ENCODE data around the gene ADAMTSL1. TPM values are rescaled to one million over a fixed set of nuclear protein-coding genes. Genes with fewer than 3 reads are reported as not detected.

Gene ADAMTSL1
- total and polyA plus RNA-seq, 2 donors from 2014 or later, result 3.0 to 27.3 TPM

DNA sequence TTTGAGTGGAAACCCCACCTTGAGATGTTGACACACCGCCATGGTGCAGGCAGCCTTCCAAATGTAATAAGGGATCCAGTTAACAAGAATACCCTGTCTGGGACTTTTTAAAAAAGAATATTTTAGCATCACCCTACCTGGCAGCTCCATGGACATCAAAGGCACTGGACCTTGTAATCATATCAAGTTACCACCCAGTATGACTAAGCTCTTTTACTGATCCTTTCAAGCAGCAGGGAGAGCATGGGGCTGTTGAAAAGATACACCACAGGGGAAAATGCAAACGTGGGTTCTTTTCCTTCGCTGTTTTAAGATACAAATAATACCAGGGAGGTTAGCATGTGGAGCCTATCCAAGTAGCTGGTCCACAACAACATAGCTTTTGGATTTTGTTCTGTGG lies 347.8 kb downstream of the ADAMTSL1 start:
- Histone ChIP-seq H3K27me3 (ENCODE audit: control insufficient read depth, insufficient read depth, low read length) (no peaks in the 10 kb centered on the region), H3K27ac (ENCODE audit: low read depth in 2 of 2, low read length in 2 of 2) (no peak overlapping the region), H3K4me3 (ENCODE audit: low read length in 3 of 3) (no peak overlapping the region), H3K36me3 (ENCODE audit: control insufficient read depth in 2 of 3, insufficient read depth in 3 of 3, low read length in 3 of 3) (no peaks in the 10 kb centered on the region), H3K9me3 (ENCODE audit: control insufficient read depth in 2 of 3, insufficient read depth in 1 of 3, low read length in 3 of 3) (no peaks in the 10 kb centered on the region), H3K4me1 (ENCODE audit: control insufficient read depth in 2 of 3, insufficient read depth in 2 of 3, low read depth in 1 of 3, low read length in 3 of 3) (peaks cover 0 to 4% (median 3%) of the 10 kb centered on the region in 3 donors), H3K9ac (ENCODE audit: low read length in 3 of 3) (no peak overlapping the region)
- no peak for FAIRE-seq
- TF ChIP-seq, protein P1, sequence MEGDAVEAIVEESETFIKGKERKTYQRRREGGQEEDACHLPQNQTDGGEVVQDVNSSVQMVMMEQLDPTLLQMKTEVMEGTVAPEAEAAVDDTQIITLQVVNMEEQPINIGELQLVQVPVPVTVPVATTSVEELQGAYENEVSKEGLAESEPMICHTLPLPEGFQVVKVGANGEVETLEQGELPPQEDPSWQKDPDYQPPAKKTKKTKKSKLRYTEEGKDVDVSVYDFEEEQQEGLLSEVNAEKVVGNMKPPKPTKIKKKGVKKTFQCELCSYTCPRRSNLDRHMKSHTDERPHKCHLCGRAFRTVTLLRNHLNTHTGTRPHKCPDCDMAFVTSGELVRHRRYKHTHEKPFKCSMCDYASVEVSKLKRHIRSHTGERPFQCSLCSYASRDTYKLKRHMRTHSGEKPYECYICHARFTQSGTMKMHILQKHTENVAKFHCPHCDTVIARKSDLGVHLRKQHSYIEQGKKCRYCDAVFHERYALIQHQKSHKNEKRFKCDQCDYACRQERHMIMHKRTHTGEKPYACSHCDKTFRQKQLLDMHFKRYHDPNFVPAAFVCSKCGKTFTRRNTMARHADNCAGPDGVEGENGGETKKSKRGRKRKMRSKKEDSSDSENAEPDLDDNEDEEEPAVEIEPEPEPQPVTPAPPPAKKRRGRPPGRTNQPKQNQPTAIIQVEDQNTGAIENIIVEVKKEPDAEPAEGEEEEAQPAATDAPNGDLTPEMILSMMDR (IDR thresholded peaks at IDR 0.05; ENCODE audit: borderline replicate concordance, extremely low read depth, insufficient read depth), result no peak
- peak in 2 of 5 donors; percentile 58 to 61 for DNase-seq
- intact Hi-C loops (cut with DNase I), result no loop called here

DNA sequence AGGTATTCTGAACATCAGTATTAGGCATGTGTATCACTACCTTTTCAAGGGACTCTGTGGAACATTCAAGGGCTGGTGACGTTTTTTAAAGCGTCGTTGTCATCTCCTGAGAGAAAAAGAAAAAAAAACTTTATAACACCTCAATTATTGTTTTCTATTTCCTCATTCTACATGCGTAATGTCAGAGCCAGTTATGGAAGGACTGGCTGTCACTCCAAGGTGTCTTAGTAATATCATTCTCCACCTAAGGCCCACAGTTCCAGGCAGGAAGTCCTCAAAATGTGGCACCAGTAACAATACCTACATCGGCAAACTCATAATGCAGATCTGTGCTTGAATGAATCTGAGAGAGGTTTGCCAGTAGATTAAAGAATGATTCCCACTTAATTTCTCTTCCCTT lies 348.9 kb downstream of the ADAMTSL1 start:
- no peaks in the 10 kb centered on the region for H3K9me3 ChIP-seq (ENCODE audit: control insufficient read depth in 2 of 3, insufficient read depth in 1 of 3, low read length in 3 of 3)
- H3K4me3 ChIP-seq (ENCODE audit: low read length in 3 of 3), result no peak overlapping the region
- H3K36me3 ChIP-seq (ENCODE audit: control insufficient read depth in 2 of 3, insufficient read depth in 3 of 3, low read length in 3 of 3), result no peaks in the 10 kb centered on the region
- FAIRE-seq (no peak), DNase-seq (no peak)
- H3K4me1 ChIP-seq (ENCODE audit: control insufficient read depth in 2 of 3, insufficient read depth in 2 of 3, low read depth in 1 of 3, low read length in 3 of 3), result peaks cover 0 to 4% (median 3%) of the 10 kb centered on the region in 3 donors
- TF ChIP-seq, protein P1 (IDR thresholded peaks at IDR 0.05; ENCODE audit: borderline replicate concordance, extremely low read depth, insufficient read depth), result no peak
- intact Hi-C loops (cut with DNase I), result no loop called here
- H3K27ac ChIP-seq (ENCODE audit: low read depth in 2 of 2, low read length in 2 of 2), result no peak overlapping the region
- no peak overlapping the region for H3K9ac ChIP-seq (ENCODE audit: low read length in 3 of 3)
- H3K27me3 ChIP-seq (ENCODE audit: control insufficient read depth, insufficient read depth, low read length), result no peaks in the 10 kb centered on the region

DNA sequence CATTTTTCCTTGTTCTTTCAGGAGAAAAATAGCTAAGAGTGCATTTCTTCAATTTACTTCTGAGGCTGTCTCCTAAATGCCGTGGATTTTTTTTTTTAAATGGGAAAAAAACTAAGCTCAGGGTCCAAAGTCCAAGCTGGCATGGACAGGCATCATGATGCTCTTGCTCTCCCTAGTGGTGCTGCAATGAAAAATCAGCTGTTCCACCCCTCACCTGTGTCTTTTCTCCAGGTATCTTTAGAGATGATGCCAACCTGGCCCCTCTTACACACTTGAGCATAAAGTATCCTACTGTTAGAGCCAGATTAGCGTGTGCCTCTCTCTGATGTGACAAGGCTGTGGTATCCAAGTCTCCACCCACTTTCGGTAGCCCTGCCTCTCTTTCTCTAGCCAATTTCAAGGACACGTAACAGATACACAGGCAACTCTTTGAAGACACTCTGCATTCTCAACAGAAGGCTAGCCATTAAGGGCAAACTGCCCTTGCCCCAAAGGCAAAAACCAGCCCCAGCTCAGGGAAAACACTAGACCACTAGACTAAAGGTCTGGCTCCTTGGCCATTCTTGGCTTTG lies 350.2 kb downstream of the ADAMTSL1 start:
- Histone ChIP-seq H3K4me3 (ENCODE audit: low read length in 3 of 3) (no peak overlapping the region), H3K36me3 (ENCODE audit: control insufficient read depth in 2 of 3, insufficient read depth in 3 of 3, low read length in 3 of 3) (no peaks in the 10 kb centered on the region), H3K9ac (ENCODE audit: low read length in 3 of 3) (no peak overlapping the region), H3K27me3 (ENCODE audit: control insufficient read depth, insufficient read depth, low read length) (no peaks in the 10 kb centered on the region), H3K27ac (ENCODE audit: low read depth in 2 of 2, low read length in 2 of 2) (no peak overlapping the region), H3K9me3 (ENCODE audit: control insufficient read depth in 2 of 3, insufficient read depth in 1 of 3, low read length in 3 of 3) (no peaks in the 10 kb centered on the region), H3K4me1 (ENCODE audit: control insufficient read depth in 2 of 3, insufficient read depth in 2 of 3, low read depth in 1 of 3, low read length in 3 of 3) (peaks cover 0 to 4% (median 3%) of the 10 kb centered on the region in 3 donors)
- TF ChIP-seq, protein P1 (IDR thresholded peaks at IDR 0.05; ENCODE audit: borderline replicate concordance, extremely low read depth, insufficient read depth), result peak; percentile 59
- DNase-seq (peak in 2 of 5 donors; percentile 31 to 45), FAIRE-seq (no peak)
- intact Hi-C loops (cut with DNase I), result no loop called here
